Panc1 (cell line): ENCODE data around the gene ZNF77. TPM values are rescaled to one million over a fixed set of nuclear protein-coding genes. Genes with fewer than 3 reads are reported as not detected.

Experiments
- ATAC-seq: fragments of 200-7000 bp; cut with Tn5 transposase; 2 replicates; pipeline ENCODE4 v1.9.1; 2020; ENCODE audit warnings: mild to moderate bottlenecking, moderate library complexity
- BruUV-seq: library from RNA; stranded (reverse); fragments of 400-500 nt; replicated peaks from 2 replicates; lab custom pipeline; 2021; lab: Mats Ljungman, UMichigan
- CTCF ChIA-PET: fragments of 300-600 bp; sonication (Branson Sonifier 250); formaldehyde crosslinking; loops from one replicate; lab custom pipeline; 2022; ENCODE audit warnings: antibody characterized with exemption; lab: Charles Lee
- POLR2A ChIA-PET: fragments of 300-600 bp; sonication (Branson Sonifier 250); formaldehyde crosslinking; loops from one replicate; lab custom pipeline; 2022; ENCODE audit warnings: antibody characterized with exemption; lab: Charles Lee
- DNase-seq: peaks from one replicate; pipeline ENCODE4 v3.0.0-alpha.2; 2010; ENCODE audit warnings: low read depth, low spot score
- H3K27ac ChIP-seq: 2 replicates; pipeline ENCODE4 v1.5.1; 2011; ENCODE audit warnings: mild to moderate bottlenecking, low read length, inconsistent platforms
- H3K27me3 ChIP-seq: fragments of 200-500 bp; sonication (Bioruptor generic); 2 replicates; pipeline ENCODE4 v1.6.0; 2014; ENCODE audit warnings: low read length, inconsistent platforms; ENCODE audit not compliant: control insufficient read depth, insufficient read depth
- H3K36me3 ChIP-seq: fragments of 200-500 bp; sonication (Bioruptor generic); 2 replicates; pipeline ENCODE4 v1.5.1; 2014; ENCODE audit warnings: inconsistent platforms, mild to moderate bottlenecking, low read length, moderate library complexity; ENCODE audit not compliant: control insufficient read depth, insufficient read depth
- H3K4me1 ChIP-seq: 2 replicates; pipeline ENCODE4 v1.5.1; 2011; ENCODE audit warnings: inconsistent platforms, mild to moderate bottlenecking, low read length, moderate library complexity; ENCODE audit not compliant: control insufficient read depth, insufficient read depth
- H3K4me3 ChIP-seq, 2 experiments: 2 replicates each; pipeline ENCODE4 v1.5.1; 2011 to 2012; ENCODE audit warnings: low read depth in 2 of 2, low read length in 2 of 2, mild to moderate bottlenecking in 2 of 2, inconsistent platforms in 1 of 2, moderate library complexity in 1 of 2
- H3K9me3 ChIP-seq: fragments of 200-500 bp; sonication (Bioruptor generic); 2 replicates; pipeline ENCODE4 v1.5.1; 2014; ENCODE audit warnings: low read depth, mild to moderate bottlenecking, inconsistent platforms, low read length, moderate library complexity; ENCODE audit not compliant: control insufficient read depth, insufficient read depth
- POLR2AphosphoS5 ChIP-seq: IDR thresholded peaks from 2 replicates; pipeline ENCODE4 v1.6.1; 2012; ENCODE audit warnings: mild to moderate bottlenecking, low read depth, low read length, moderate library complexity
- SIN3A ChIP-seq: IDR thresholded peaks from 2 replicates; pipeline ENCODE4 v1.6.1; 2012; ENCODE audit warnings: low read depth, mild to moderate bottlenecking, low read length, moderate library complexity, borderline replicate concordance; ENCODE audit not compliant: insufficient read depth
- TCF7L2 ChIP-seq: IDR thresholded peaks from 2 replicates; pipeline ENCODE4 v1.6.1; 2011; ENCODE audit warnings: mild to moderate bottlenecking, low read depth, low read length, inconsistent platforms
- in situ Hi-C: cut with HindIII; loops from 2 replicates; pipeline ENCODE4 v1.10.0; 2016; ENCODE audit warnings: low sequenced_read_pairs, low pct_unique_long_range_greater_than_20kb
- intact Hi-C: fragments of 100-400 bp; cut with micrococcal nuclease; formaldehyde crosslinking; loops from one replicate; pipeline ENCODE4 v1.10.0; 2022; ENCODE audit not compliant: unreplicated experiment
- total RNA-seq: library from RNA; stranded (reverse); gene quantifications from one replicate; pipeline ENCODE4 v1.2.1, GENCODE V29; 2021; ENCODE audit not compliant: unreplicated experiment
- TF ChIP-seq, protein P1 (sequence below), 2 experiments: IDR thresholded peaks; 2 replicates each; pipeline ENCODE4 v1.6.1; 2011 to 2012; ENCODE audit warnings: low read depth in 2 of 2, control low read depth in 1 of 2, low read length in 1 of 2, mild to moderate bottlenecking in 1 of 2, moderate library complexity in 1 of 2; ENCODE audit not compliant: insufficient read depth in 1 of 2
- TF ChIP-seq, protein P2 (sequence below): fragments of 450-650 bp; IDR thresholded peaks from 2 replicates; pipeline ENCODE4 v1.5.1; 2017; ENCODE audit warnings: mild to moderate bottlenecking

ZNF77 gene
- total RNA-seq, 1 experiment from 2014 or later = 4.5 TPM

DNA sequence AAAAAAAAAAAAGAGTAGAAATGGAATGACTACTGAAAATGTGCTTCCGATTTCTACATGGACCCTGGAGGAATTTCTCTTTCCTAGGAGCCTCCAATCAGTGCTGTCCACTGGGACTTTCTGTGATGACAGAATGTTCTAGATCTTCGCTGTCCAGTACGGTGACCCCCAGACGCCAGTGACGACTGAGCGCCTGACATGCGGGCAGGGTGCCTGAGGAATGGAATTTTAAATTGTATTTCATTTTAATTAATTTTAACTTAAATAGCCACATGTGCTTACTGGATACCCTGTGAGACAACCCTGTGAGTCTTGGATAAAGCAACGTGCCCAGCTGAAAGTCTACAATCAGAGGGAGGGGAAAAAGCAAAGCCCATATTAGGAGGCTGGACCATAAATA lies 28.5 kb upstream of the ZNF77 start:
- no TSS peak for BruUV-seq
- H3K9me3 ChIP-seq = no peaks in the 10 kb centered on the region
- POLR2A ChIA-PET = no interaction called here
- no peak overlapping the region for H3K27ac ChIP-seq
- H3K4me1 ChIP-seq = peaks cover 12% of the 10 kb centered on the region
- H3K4me3 ChIP-seq = no peak overlapping the region
- no peaks in the 10 kb centered on the region for H3K27me3 ChIP-seq
- CTCF ChIA-PET = no interaction called here
- no peak for DNase-seq
- H3K36me3 ChIP-seq = no peaks in the 10 kb centered on the region
- TF ChIP-seq TCF7L2 (no peak), POLR2AphosphoS5 (no peak), SIN3A (no peak)
- TF ChIP-seq, protein P1, sequence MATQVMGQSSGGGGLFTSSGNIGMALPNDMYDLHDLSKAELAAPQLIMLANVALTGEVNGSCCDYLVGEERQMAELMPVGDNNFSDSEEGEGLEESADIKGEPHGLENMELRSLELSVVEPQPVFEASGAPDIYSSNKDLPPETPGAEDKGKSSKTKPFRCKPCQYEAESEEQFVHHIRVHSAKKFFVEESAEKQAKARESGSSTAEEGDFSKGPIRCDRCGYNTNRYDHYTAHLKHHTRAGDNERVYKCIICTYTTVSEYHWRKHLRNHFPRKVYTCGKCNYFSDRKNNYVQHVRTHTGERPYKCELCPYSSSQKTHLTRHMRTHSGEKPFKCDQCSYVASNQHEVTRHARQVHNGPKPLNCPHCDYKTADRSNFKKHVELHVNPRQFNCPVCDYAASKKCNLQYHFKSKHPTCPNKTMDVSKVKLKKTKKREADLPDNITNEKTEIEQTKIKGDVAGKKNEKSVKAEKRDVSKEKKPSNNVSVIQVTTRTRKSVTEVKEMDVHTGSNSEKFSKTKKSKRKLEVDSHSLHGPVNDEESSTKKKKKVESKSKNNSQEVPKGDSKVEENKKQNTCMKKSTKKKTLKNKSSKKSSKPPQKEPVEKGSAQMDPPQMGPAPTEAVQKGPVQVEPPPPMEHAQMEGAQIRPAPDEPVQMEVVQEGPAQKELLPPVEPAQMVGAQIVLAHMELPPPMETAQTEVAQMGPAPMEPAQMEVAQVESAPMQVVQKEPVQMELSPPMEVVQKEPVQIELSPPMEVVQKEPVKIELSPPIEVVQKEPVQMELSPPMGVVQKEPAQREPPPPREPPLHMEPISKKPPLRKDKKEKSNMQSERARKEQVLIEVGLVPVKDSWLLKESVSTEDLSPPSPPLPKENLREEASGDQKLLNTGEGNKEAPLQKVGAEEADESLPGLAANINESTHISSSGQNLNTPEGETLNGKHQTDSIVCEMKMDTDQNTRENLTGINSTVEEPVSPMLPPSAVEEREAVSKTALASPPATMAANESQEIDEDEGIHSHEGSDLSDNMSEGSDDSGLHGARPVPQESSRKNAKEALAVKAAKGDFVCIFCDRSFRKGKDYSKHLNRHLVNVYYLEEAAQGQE (IDR thresholded peaks at IDR 0.05; ENCODE audit: insufficient read depth in 1 of 2, low read depth in 2 of 2, low read length in 1 of 2) = no peak
- TF ChIP-seq, protein P2, sequence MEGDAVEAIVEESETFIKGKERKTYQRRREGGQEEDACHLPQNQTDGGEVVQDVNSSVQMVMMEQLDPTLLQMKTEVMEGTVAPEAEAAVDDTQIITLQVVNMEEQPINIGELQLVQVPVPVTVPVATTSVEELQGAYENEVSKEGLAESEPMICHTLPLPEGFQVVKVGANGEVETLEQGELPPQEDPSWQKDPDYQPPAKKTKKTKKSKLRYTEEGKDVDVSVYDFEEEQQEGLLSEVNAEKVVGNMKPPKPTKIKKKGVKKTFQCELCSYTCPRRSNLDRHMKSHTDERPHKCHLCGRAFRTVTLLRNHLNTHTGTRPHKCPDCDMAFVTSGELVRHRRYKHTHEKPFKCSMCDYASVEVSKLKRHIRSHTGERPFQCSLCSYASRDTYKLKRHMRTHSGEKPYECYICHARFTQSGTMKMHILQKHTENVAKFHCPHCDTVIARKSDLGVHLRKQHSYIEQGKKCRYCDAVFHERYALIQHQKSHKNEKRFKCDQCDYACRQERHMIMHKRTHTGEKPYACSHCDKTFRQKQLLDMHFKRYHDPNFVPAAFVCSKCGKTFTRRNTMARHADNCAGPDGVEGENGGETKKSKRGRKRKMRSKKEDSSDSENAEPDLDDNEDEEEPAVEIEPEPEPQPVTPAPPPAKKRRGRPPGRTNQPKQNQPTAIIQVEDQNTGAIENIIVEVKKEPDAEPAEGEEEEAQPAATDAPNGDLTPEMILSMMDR = no peak
- intact Hi-C loops = no loop called here
- in situ Hi-C loops = no loop called here
- ATAC-seq = no peak

DNA sequence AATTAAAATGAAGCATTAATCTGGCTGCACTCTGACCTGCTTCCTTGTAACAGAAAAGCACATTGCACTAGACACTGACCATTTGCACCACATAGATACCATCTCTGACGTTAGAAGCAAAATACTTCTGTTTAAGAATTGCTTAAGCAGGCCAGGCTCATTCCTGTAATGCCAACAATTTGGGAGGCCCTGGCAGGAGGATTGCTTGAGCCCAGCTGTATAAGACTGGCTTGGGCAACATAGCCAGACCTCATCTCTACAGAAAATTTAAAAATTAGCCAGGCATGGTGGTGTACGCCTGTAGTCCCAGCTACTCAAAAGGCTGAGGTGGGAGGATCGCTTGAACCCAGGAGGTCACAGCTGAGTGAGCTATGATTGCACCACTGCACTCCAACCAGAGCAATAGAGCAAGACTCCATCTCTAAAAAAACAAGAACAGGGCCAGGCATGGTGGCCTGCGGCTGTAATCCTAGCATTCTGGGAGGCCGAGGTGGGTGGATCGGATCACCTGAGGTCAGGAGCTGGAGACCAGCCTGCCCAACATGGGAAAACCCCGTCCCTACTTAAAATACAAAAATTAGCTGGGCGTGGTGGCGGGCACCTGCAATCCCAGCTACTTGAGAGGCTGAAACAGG lies 25.5 kb upstream of the ZNF77 start:
- intact Hi-C loops = no loop called here
- Histone ChIP-seq H3K36me3 (no peaks in the 10 kb centered on the region), H3K27ac (no peak overlapping the region), H3K9me3 (no peaks in the 10 kb centered on the region), H3K4me1 (no peaks in the 10 kb centered on the region), H3K4me3 (no peak overlapping the region), H3K27me3 (no peaks in the 10 kb centered on the region)
- no peak for TF ChIP-seq SIN3A
- TF ChIP-seq TCF7L2 = no peak
- TF ChIP-seq, protein P2 = no peak
- TF ChIP-seq POLR2AphosphoS5 = no peak
- TF ChIP-seq, protein P1 (IDR thresholded peaks at IDR 0.05; ENCODE audit: insufficient read depth in 1 of 2, low read depth in 2 of 2, low read length in 1 of 2) = no peak
- in situ Hi-C loops = no loop called here
- DNase-seq (no peak), ATAC-seq (no peak)
- POLR2A ChIA-PET = no interaction called here
- no TSS peak for BruUV-seq
- CTCF ChIA-PET = interaction anchor here (0.7 kb wide), 1 partner anchor 122 kb away, joined by 5 read pairs; no protein-coding TSS in a partner anchor
